HUES48 (cell line): Measurements from ENCODE around the gene NME4.
"Not testable (repeated sequence)": the region's sequence is repeated elsewhere in the genome, so short reads cannot be mapped to it uniquely, and the experiment has no call there.

Experiments
- H3K27ac ChIP-seq: one replicate; pipeline ENCODE4 v1.7.0; 2013; ENCODE audit warnings: low read depth, low read length, inconsistent platforms
- H3K27me3 ChIP-seq: 2 replicates; pipeline ENCODE4 v1.6.1; 2013; ENCODE audit warnings: mild to moderate bottlenecking, low read length; ENCODE audit not compliant: control insufficient read depth, insufficient read depth
- H3K36me3 ChIP-seq: 2 replicates; pipeline ENCODE4 v1.6.1; 2013; ENCODE audit warnings: low read length; ENCODE audit not compliant: control insufficient read depth, insufficient read depth
- H3K4me1 ChIP-seq: 2 replicates; pipeline ENCODE4 v1.6.1; 2013; ENCODE audit warnings: mild to moderate bottlenecking, low read length; ENCODE audit not compliant: control insufficient read depth, insufficient read depth
- H3K4me3 ChIP-seq: 2 replicates; pipeline ENCODE4 v1.5.1; 2013; ENCODE audit warnings: mild to moderate bottlenecking, low read depth, low read length
- H3K9ac ChIP-seq: 2 replicates; pipeline ENCODE4 v1.6.1; 2013; ENCODE audit warnings: mild to moderate bottlenecking, low read depth, low read length, moderate library complexity
- H3K9me3 ChIP-seq: 2 replicates; pipeline ENCODE4 v1.6.1; 2013; ENCODE audit warnings: low read length; ENCODE audit not compliant: control insufficient read depth, insufficient read depth

Gene NME4

DNA sequence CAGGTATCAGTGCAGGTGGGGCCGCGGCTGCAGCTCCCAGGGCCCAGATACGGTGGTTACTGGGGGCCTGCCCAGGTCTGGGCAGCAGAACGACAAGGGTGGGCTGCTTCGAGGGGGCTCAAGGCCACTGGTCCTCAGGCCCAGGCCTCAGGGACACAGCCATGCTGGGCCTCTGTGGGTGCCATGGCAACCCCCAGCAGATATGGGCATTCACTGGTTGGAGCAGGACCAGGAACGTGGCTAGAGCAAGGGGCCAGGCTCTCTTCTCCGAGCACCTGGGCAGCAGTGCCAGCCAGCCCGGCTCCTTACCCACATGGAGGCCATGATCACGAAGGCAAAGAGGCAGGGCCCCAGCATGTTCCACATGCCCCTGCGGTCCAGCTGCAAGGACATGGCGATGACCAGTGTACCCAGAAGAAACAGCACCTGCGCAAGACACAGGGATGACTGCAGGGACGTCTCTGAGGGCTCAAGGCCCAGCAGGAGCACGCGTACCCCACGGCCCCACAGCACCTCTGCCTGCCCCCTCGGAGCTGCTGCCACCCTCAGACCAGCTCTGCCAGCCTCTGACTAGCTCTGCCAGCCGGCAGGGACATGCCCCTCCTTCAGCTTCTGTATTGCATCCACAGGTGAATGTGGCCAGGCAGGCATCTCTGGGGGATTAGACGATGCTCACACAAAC is 24.6 kb upstream of the NME4 start:
- Histone ChIP-seq H3K9me3 (no peaks in the 10 kb centered on the region), H3K27ac (no peak overlapping the region), H3K9ac (no peak overlapping the region), H3K4me3 (no peak overlapping the region), H3K27me3 (no peaks in the 10 kb centered on the region), H3K4me1 (0 out of 2 replicates have a peak, but pooled peaks cover 3% of the 10 kb centered on the region), H3K36me3 (peaks cover 76% of the 10 kb centered on the region)

DNA sequence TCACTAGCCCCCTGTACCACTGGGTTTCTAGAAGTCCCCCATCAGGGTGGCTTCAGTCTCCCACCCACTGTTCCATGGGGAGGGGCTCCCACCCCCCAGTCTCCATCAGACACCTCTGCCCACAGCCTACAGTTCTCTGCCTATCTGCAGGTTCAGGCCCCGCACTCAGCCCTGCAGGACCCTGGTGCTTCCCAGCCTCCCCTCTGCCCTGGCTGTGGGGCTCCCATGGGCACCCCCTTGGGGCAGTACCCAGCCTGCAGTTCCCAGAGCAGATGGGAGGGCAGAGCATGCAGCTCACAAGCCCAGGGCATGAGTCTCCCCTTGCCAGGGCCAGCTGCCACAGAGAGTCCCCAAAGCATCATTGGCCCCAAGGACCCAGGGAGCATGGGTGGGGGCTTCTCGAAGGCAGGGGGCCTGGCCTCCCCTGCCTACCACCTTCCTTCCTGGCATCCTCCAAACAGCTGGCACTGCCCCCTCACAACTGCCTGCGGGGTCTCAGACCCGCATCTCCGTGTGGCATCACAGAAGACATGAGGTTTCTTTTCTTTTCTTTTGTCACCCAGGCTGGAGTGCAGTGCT is 23.9 kb upstream of the NME4 start:
- Histone ChIP-seq H3K4me3 (no peak overlapping the region), H3K36me3 (peaks cover 73% of the 10 kb centered on the region), H3K27me3 (no peaks in the 10 kb centered on the region), H3K9me3 (no peaks in the 10 kb centered on the region), H3K4me1 (0 out of 2 replicates have a peak, but pooled peaks cover 3% of the 10 kb centered on the region), H3K27ac (no peak overlapping the region), H3K9ac (no peak overlapping the region)

DNA sequence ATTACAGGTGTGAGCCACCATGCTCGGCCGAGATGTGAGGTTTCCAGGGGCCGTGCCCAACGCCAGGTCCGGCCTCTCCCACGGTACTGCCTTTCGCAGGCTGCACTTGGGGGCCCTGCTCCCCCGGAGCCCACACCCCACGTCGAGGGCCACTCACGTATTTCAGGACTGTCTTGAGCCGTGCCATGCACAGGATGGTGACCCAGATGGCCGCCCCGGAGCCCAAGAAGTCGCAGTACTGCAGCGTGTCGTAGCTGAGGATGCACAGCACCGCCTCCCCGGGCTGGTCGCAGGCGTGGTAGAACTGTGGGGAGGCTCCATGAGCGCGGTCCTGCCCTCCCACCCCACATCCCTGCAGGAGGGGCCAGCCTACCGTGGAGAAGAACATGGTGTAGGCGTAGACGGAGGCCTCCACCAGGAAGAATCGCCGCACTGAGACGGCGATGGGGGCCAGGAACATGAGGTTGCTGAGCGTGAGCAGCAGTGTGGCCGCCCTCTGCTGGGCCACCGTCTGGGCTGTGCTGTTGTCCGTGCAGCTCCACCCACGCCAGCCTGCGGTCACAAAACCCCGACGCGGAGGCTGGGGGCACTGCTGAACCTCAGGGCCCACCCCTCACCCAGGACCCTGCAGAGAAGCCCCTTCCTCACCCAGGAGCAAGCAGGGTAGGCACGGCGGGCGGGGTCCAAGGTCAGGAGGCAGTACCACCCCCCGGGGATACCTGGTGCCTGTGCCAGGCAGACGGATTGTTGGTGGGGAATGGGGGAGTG is 23.0 kb upstream of the NME4 start:
- Histone ChIP-seq H3K27me3 (no peaks in the 10 kb centered on the region), H3K9me3 (no peaks in the 10 kb centered on the region), H3K36me3 (peaks cover 64% of the 10 kb centered on the region)

DNA sequence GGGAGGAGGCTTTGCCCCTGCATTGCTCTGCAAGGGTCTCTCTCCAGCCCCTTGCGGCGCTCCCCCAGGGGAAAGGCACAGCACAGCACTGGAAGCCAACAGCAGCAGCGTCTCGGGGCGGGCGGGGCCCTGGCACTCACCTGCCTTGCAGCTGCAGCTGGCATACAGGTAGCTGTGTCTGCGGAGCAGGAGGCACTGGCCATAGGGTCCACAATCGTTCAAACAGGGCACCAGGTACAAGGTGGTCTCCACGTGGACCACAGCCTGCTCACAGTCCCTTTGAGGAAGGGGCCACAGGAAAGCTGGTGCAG is 22.4 kb upstream of the NME4 start:
- Histone ChIP-seq H3K4me3 (no peak overlapping the region), H3K4me1 (peaks cover 7% of the 10 kb centered on the region; the same call in 1 of the 2 replicates), H3K36me3 (peaks cover 62% of the 10 kb centered on the region), H3K27me3 (no peaks in the 10 kb centered on the region), H3K9me3 (no peaks in the 10 kb centered on the region), H3K9ac (no peak overlapping the region), H3K27ac (no peak overlapping the region)

More for the DNA sequence above, 23.0 kb upstream of the NME4 start:
- H3K9ac ChIP-seq = no peak overlapping the region
- H3K27ac ChIP-seq = no peak overlapping the region
- H3K4me1 ChIP-seq = 0 out of 2 replicates have a peak, but pooled peaks cover 3% of the 10 kb centered on the region
- no peak overlapping the region for H3K4me3 ChIP-seq

DNA sequence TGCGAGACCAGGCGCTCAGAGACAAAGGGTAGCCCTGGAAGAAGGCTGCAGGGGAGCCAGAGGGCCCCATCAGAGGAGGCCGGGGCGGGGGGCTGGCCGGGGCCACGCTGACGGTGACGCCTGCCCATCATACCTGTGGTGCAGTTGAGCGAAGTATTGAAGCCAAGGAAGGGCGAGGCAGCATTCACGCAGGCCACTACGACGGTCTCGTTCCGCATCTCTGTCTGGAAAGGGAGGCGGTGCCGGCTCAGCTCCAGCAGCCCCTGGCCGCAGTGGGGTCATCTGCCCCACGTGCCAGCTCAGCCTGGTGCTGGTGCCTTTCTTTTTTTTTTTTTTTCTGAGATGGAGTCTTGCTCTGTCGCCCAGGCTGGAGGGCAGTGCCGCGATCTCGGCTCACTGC is 21.8 kb upstream of the NME4 start:
- H3K36me3 ChIP-seq = peaks cover 65% of the 10 kb centered on the region
- H3K9me3 ChIP-seq = no peaks in the 10 kb centered on the region
- no peak overlapping the region for H3K27ac ChIP-seq
- H3K9ac ChIP-seq = no peak overlapping the region
- H3K4me1 ChIP-seq = peaks cover 7% of the 10 kb centered on the region; the same call in 1 of the 2 replicates
- no peaks in the 10 kb centered on the region for H3K27me3 ChIP-seq
- H3K4me3 ChIP-seq = no peak overlapping the region

DNA sequence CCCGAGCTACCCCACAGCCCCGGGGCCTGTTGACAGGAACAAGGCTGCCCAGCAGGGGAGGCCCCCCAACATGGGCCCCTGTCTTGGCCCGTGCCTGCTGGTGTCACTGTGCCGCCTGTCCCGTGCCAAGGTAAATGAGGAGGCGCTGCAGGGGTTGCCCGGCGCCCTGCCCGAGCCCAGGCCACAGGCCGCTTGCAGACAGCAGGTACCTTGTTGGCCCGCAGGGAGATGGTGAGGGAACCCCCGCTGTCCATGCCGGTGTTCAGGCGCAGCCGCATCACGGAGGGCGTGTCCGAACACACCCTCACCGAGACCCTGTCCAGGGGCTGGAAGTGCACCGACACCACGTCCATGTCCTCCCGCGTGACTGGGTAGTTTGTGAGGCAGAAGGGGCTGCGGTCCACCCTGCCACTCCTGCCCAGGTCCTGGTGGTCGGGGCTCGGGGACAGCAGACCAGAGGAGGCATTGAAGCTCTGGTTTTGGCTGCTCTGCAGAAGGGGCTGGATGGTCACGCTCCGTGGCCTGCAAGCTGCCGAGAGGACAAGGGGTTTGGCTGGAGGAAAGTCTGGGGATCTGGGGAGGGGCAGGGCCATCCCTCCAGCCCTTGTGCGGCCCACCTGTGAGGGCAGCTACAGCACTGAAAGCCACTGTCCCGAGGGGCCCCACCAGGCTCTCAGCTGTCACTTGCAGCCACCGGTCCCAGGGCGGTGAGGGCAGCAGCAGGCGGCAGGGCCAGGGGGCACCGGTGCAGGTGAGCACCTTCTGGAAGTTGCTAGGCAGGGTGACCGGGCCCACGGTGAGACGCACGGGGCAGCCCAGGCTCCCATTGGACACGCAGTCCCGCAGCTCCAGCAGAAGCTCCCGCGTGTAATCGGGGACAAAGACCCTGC is 20.8 kb upstream of the NME4 start:
- peaks cover 65% of the 10 kb centered on the region for H3K36me3 ChIP-seq
- no peak overlapping the region for H3K9ac ChIP-seq
- H3K27ac ChIP-seq = no peak overlapping the region
- H3K4me3 ChIP-seq = no peak overlapping the region
- no peaks in the 10 kb centered on the region for H3K27me3 ChIP-seq
- no peaks in the 10 kb centered on the region for H3K9me3 ChIP-seq
- H3K4me1 ChIP-seq = peaks cover 7% of the 10 kb centered on the region; the same call in 1 of the 2 replicates

DNA sequence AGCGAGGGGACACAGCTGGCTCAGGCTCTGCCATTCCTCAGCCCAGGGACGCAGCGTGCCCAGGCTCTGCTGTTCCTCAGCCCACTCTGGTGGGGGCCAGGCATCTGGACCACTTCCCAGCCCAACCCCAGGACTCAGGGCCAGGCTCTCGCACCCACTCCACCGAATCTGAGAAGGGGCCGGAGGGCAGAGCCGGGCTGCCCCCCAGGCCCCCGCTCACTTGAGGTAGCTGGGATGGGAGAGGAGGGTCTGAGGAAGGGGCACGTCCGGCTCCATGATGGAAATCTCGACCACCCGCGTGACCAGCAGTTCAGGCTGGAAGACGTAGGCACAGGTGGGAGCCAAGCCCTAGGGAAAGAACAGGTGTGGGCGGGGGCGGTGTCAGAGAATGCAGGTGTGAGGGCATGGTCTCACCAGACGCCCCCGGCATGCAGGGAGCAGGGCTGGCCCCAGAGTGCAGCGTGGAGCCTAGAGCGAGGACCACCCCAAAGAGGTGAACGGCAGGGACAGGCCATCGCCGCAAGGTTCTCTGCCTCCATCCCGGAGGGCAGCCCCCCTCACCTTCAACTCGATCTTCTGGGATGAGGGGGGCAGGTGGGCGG is 20.1 kb upstream of the NME4 start:
- Histone ChIP-seq H3K27me3 (no peaks in the 10 kb centered on the region), H3K36me3 (peaks cover 59% of the 10 kb centered on the region), H3K27ac (no peak overlapping the region), H3K9ac (no peak overlapping the region), H3K4me1 (peaks cover 7% of the 10 kb centered on the region; the same call in 1 of the 2 replicates), H3K9me3 (no peaks in the 10 kb centered on the region), H3K4me3 (no peak overlapping the region)

DNA sequence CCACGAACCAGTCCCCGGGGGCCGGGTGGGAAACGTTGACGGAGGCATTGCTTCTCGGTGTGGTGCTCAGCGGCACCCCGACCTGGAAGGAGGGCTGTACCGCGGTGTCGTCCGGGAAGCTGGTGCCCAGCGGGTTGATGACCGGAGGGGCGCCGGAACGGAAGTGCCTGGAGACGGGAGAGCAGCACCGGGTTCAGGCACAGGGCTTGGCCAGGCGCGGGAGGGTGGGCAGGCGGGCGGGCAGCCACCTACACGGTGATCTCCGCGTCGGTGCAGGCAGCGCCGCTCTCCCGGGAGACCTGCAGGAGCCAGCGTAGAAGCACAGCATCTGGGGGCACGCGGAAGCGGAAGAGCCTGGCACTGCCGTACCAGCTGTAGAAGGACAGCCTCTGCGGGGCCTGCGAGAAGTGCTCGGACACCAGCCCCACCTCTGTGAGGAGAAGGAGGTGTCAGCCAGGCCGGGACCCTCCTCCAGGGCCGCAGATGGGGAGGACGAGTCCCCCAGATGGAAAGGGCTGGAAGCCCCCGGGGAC is 19.5 kb upstream of the NME4 start:
- no peak overlapping the region for H3K4me3 ChIP-seq
- no peaks in the 10 kb centered on the region for H3K9me3 ChIP-seq
- no peak overlapping the region for H3K9ac ChIP-seq
- H3K4me1 ChIP-seq = peaks cover 7% of the 10 kb centered on the region; the same call in 1 of the 2 replicates
- H3K27ac ChIP-seq = no peak overlapping the region
- peaks cover 53% of the 10 kb centered on the region for H3K36me3 ChIP-seq
- H3K27me3 ChIP-seq = no peaks in the 10 kb centered on the region

DNA sequence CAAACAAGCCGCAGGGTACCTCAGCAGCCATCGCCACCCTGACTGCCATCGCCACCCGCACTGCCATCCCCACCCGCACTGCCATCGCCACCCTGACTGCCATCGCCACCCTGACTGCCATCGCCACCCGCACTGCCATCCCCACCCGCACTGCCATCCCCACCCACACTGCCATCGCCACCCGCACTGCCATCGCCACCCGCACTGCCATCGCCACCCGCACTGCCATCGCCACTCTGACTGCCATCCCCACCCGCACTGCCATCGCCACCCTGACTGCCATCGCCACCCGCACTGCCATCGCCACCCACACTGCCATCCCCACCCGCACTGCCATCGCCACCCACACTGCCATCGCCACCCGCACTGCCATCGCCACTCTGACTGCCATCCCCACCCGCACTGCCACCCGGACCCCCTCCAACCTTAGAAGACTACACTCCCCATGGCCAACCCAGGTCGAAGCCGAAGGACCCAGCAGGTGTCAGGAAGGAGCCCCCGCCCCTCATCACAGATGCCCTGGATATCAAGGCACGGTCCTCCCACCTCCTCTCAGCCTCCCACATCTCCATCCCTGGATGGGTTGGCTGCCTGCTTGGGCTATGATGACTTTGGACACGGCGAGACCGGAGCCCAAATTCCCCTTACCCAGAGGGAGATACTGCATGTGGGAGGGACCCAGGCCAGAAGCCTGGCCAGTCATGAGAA is 18.7 kb upstream of the NME4 start:
- H3K9ac ChIP-seq, H3K4me1 ChIP-seq, H3K9me3 ChIP-seq, H3K4me3 ChIP-seq, H3K27ac ChIP-seq, H3K27me3 ChIP-seq: not testable (repeated sequence)
- H3K36me3 ChIP-seq = peaks cover 45% of the 10 kb centered on the region

DNA sequence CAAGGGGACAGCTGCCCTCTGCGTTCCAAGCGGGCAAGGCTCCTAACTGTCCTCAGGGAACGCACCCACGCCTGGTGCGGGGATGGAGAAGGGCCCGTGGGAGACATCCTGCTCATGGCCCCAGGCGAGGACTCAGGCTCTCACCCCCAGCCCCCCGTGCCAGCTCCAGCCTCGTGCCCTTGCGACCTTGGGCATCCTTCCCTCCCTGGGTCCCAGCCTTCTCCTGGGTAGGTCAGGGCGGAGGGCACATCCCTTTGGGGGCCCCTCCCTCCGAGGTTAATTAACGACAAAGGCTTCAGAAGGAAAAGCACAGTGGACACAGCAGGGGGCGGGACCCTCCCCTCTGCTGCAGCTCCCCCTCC is 18.2 kb upstream of the NME4 start:
- H3K27me3 ChIP-seq = no peaks in the 10 kb centered on the region
- no peak overlapping the region for H3K9ac ChIP-seq
- H3K9me3 ChIP-seq = no peaks in the 10 kb centered on the region
- no peak overlapping the region for H3K27ac ChIP-seq
- no peak overlapping the region for H3K4me3 ChIP-seq
- H3K4me1 ChIP-seq = peaks cover 12% of the 10 kb centered on the region
- H3K36me3 ChIP-seq = peaks cover 40% of the 10 kb centered on the region
